T-helper 1 cell treated with Interleukin-12 subunit alpha and Interleukin-12 subunit beta and Interleukin-4 antibody, amounts not matched to agents 30 ng/mL and 1 ng/mL, for 36 hours (primary cell): Measurements from ENCODE around the gene ZDHHC14. TPM values are rescaled to one million over a fixed set of nuclear protein-coding genes. Genes with fewer than 3 reads are reported as not detected.

Experiments used
- intact Hi-C: fragments of 100-400 bp; cut with micrococcal nuclease; formaldehyde crosslinking; loops from one replicate; pipeline ENCODE4 v1.15.1; 2024
- total RNA-seq: library from RNA; stranded (reverse); gene quantifications from 2 replicates; pipeline ENCODE4 v1.2.3, GENCODE V29; 2022

ZDHHC14 gene
- total RNA-seq, 1 donor from 2014 or later, result 18.3 TPM

DNA sequence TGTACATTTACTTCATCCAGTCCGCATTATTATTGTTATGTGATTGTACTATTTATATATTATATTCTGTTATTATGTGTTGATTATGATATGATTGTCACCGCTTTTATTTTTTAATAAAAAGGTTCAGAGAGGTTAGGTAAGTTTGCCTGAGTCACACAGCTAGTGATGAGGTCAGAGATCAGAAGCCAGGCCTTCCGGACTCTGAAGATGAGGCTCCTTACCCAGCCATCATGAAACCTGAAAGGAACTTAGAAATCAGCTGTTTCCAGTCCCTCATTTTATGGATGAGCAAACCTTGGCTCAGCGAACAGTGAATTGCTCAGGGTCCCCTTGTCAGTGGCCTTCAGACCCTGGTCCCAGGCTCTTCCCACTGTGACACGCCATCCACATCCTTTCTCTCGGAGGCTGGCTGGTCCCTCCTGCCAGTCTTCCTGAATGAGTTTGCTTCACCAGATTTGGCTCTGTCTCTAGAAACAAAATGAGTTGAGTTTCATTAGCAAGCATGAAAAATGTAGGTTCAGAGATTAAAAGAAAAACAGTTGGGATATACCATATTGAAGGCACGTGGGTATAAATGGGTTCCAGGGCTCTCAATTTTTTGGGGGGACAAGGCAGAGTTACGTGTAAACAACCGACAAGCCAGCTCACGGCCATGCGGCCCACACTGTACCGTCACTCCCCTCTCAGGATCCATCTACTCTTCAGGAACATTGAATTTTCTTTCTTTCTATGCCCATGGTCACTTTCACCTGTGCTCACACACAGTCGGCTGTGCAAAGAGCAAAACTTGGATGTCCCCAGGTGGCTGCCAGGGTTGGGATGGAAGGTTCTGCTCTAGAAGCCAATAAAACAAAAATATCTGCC, 132.9 kb downstream of the ZDHHC14 start:
- intact Hi-C loops, result no loop called here

DNA sequence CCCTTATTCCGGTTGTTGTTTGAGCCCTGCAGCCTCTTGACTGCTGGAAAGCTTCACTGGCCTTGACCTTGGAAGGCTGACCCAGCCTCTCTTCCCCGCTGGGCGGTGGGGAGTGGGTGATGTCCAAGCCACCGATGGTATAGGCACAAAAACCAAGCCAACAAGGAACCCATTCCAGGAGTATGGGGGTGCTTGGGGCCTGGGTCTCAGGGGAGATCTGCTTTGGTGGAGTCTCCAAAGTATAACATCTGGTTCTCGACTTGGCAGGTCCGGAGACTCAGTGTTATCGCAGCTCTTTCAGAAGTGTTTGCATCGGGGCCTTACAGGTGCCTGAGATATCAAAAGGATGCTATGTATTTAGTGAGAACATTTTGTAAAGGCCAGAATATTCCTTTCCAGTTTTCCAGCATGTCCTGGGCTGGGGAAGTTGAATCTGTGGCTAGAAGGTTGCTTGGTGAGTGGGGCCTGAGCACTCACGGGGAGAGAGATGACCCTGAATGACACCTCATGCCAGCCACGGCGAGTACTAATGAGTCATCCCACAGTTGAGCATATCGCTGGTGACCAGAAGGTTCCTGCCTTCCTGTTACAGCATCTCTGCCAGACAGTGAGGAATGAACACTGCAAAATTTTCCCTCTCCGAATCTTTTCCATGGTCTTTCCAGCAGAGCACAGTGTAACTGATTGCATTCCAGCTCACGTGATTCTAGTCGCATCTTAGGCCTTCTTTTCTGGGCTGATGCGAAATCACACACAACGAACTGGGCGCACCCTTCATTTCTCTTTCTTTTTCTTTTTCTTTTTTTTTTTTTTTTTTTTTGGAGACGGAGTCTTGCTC, 133.9 kb downstream of the ZDHHC14 start:
- intact Hi-C loops, result no loop called here

DNA sequence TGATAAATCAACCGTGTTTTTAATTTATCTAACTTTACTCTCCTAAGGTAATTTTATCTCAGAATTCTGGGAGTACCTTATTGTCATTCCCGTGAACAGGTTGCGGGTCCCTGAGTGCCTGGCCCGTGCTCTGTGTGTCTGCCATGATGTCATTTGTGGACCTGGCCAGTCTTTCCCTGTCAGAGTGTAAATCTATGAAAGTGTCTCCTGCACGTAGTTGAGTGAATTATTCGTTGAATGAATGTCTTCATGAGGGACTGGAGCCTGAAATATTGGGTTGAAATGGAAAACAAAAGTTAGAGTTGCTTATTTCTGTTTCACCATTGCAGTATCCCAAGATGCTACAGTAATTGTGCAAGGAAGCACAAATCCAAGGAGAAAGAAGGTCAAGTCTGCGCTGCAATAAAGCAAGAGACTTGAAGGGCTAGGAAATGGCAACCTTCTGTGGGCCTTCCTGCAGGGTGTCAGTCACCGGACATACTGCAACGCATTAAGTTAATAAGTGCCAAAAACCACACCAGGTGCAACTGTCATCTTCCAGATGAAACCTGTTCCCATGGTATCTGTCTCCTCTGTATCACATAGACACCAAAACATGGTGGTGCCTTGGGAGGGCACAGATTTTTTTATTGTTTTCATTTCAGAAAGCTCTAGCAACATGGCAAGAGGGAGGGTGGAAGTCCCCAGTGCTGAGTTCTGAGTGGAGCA, 135.5 kb downstream of the ZDHHC14 start:
- intact Hi-C loops, result no loop called here

DNA sequence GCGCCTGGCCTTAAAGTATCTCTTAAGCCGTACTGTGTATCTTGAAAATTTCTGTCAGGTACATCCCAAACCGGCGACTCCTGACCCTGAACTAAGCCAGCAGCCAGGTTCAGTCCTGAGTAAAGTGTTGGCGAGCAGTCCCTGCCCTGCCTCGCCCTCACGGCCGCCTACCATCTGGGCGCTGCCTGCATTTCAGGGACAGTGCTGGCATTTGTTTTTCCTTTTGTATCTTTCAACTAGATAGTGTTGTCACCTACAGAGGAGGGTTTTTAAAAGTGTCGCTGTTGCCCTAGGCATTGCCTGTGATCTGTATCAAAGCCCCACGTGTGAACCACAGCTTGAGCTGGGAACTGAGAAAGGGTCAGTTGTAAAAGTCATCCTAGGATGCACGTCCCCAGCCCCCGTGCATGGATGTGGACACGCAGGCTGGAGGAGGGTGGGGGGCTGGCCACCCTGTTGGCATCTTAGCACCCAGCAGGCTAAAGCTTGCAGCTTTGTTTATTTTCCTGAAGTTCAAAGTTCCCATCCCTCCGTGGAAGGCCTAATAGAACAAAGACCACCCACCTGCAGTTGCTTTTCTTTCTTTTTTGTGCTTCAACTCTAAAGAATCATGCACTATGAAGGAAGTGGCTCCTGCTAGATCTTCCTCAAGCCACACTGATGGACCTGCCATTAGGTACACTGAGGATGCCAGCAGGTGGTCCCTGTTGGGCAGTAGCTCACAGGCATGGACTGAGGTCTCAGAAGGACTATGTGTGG, 136.8 kb downstream of the ZDHHC14 start:
- intact Hi-C loops, result no loop called here

DNA sequence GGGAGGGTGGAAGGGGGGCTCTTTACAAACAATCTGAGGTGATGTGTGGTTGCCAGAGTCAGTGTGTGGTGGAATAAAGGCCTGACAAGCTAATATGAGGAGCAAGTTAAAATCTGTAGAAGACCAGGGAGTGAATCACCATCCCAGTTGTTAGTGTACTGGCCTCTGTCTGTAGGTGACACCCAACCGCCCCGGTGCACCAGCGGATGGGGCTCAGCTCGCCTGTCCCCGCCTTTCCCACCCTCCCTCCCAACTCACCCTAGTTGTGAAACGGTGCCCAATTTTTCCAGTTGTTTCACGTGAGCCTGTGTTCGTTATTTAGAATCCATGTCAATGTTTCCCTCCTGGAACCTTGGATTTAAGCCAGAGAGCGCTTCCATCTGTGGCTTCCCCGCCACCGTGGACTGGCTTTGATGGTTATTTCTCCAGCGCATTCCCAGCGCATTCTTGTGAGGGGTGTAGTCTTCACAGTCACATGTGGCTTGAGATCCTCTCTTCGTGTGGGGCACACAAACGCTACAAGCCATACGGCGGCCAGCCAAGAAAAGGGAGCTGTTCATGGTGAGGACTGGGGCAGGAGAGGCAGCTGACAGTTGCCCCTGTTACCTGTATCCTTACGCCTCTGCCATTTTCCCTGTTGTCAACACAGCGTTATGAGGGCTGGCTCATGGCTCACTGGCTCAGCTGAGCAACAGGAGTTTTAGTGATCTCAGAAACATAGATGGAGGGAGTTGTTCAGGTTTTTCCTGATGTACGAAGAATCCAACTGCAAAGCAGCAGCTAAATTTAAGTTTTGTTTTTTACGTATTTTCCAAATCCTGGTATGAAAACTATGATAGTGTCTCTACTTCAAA, 137.6 kb downstream of the ZDHHC14 start:
- intact Hi-C loops, result no loop called here

DNA sequence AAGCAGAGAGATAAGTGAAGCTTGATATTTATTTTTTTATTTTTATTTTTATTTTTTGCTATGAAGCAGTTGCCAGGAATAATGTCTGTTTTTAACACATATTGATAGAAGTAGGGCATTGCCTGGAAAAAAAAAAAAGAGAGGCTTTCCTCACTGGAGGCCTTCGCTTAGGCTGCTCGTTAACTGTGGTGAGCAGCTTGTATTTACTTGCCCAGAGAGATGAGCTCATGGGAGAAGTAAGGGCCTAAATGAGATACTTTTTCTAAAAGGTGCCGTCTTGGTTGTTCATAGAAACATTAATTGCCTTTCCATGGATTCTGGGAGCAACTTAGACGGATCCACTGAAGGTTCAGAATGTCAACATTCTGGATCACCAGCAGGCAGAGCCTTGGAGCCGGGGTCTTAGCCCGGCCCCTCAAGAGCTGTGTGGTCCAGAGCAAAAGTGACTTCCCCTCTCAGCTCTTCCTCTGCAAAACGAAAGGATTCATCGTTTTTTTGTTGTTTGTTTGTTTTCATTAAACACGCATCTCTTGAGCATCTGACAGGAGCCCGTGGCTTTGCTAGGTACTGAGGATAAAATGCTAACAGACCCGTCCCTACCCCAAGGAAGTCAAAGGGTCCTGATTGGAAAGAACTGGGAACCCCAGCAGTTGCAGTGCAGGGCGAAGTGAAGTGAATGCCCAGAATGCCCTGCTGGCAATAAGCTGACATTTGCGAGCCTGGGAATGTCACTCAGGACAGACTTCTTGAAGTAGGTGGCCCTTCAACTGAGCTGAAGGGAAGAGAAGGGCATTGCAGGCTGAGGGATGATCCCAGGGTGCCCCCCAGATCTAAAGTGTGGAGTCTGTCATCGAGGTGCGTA, 138.5 kb downstream of the ZDHHC14 start:
- intact Hi-C loops, result no loop called here

DNA sequence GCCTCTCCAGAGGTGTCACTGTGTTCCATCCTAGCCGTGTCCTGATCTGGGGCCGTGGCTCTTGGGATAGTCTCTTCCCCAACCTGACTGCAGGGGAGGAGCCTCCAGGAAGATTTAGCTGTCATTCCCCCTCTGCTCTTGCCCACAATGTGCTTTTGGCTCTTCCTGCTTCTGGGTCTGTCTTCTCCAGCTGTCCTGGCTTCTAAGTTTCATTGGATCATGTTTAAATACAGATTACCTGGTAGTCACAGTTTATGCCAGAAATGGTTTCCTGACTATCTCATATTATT, 139.1 kb downstream of the ZDHHC14 start:
- intact Hi-C loops, result no loop called here

DNA sequence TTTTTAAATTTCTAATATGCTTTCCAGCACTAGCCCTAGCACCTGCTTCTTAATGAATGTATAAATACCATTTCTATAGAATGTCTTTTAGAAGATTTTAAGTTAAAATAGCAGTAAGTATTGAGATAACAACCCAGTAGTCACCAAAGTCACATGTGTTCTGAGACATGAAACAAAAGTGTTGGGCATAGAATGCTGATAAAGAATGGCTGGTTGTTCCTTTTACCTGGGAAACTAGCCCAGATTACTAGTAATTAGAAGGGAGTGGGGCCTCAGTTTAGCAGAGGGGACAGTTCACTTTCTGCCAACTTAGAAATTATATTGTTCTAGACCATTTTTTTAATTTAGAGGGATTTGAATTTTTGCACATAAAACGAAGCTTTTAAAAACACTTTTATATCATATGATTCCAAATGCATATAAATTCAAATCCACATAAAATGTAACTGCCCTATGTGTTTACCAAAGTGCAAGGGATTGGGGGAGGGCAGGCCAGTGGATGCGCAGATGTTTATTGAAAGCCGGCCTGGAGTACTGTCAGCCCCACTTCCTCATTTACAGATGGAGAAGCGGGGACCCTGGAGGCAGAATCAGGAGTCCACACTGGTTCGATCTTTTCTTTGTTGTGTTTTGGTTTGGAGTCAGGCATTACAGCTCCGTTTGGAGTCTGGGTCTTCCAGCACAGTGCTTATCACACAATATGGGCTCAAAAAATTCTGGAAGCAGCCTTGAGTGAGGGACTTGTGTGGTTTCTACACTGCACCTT, 139.8 kb downstream of the ZDHHC14 start:
- intact Hi-C loops, result no loop called here

DNA sequence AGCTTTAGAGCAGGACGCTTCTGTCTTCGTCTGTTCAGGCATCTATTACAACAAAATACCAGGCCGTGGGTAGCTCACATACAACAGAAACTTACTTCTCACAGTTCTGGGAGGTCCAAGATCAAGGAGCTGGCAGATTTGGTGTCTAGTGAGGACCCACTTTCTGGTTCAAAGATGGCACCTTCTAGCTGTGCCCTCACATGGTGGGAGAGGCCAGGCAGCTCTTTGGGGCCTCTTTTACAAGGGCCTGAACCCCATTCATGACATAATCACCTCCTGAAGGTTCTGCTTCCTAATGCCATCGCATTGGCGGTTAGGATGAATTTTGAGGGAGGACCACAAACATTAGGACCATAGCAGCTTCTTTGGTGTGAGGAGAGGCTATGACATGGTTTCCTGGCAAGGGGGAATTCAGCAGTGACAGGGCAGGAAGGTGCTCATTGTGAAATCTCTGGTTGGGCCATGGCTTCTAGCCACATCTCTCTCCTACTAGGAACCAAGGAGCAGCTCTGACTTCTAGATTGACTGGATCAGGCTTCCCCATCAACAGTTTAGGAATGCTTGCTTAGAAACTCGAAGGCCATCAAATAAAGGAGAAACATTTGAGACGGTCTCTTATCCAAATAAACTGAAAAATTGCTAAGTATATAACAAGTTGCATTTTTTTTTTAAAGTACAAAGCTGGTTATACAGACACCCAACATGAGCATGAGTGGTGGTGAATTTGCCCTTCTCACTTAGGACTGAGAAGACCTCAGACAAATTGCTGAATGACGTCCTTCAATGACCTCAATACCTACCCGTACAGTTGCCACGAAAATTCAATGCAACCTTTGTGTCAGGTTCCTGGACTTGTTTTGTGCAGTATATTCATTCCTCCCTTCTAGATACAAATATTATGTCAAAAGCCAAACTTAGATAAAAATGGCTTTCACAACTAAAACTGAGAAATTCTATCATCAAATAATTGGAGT, 140.7 kb downstream of the ZDHHC14 start:
- intact Hi-C loops, result no loop called here

DNA sequence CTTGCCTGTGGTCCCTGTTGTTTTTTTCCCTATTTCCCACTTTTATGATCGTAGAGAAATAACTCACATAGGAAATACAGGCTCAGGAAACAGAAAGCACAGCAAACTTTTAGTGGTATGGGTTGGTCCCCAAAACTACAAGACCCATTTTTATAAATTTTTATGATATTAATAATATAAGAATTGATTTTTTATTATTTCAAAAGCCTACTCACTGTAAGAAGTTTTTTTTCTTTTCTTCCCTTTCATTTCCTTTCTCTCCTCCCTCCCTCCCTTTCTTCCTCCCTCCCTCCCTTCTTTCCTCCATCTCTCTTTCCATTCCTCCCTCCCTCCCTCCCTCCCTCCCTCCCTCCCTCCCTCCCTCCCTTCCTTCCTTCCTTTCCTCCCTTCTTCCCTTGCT, 141.5 kb downstream of the ZDHHC14 start:
- intact Hi-C loops, result no loop called here

DNA sequence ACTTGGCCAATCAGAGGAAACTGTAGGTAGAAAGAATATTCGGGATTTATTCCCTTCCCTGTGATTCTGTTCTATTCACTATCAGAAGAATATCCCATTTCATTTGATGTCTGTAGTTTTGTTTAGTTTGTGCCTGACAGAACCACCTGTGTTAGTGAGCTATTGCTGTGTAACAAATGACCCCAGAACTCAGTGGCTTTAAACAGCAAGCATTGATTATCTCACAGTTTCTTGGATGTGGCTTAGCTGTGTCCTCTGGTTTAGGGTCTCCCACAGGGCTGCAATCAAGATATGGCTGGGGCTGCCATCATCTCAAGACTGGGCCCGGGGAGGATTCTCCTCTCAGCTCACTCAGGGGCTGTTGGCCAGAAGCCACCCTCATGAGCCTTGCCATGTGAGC, 143.7 kb downstream of the ZDHHC14 start:
- intact Hi-C loops, result loop anchor here (5.0 kb wide), 2 partner anchors 38 to 202 kb away; partner anchors contain the start of gene TMEM242

DNA sequence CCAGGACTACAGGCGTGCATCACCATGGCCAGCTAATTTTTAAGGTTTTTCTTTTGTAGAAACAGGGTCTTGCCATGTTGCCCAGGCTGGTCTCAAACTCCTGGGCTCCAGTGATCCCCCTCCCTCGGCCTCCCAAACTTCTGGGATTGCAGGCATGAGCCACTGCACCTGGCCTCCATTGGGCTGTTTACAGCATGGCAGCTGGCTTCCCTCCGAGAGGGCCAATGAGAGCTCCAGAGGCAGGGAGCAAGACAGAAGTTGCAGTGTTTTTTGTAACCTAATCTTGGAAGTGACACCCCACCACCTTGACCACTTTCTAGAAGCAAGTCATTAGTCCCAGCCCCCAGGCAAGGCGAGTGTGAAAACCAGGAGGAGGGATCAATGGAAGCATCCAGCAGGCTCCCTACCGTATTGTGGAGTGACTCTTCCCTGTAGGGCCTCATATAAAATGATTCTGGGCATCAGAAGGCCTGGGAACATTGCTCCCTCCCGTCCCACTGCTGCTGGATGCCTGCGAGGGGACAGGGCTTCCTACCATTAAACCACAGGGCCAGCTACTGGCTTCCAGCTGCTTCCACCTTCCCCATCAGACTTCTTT, 144.4 kb downstream of the ZDHHC14 start:
- intact Hi-C loops, result loop anchor here (5.0 kb wide), 2 partner anchors 37 to 203 kb away; partner anchors contain the start of gene TMEM242

DNA sequence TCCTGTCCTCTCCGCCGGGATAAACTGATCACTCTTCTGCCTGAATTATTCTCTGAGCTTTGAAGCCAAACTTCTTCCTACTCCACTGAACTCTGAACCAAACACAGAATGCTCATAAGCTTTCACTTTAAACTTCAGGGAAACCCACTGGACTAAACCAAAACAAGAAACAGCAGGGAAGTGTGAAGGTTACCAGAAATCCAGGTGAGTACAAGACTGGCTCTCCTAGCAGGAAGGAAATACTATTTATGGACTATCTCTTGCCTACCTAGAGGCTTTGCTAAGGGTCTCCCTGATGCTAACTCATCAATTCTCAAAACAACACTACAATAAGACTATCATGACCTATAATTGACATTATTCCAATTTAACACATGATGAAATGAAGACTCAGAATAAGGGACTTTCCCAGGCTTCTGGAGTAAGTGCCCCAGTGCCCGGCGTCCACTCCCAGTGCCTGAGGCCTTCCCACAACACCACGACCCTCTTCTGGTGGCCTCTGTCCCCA, 145.0 kb downstream of the ZDHHC14 start:
- intact Hi-C loops, result loop anchor here (2.0 to 5.0 kb wide), 4 partner anchors 36 to 204 kb away; partner anchors contain the start of genes TMEM242 and ZDHHC14

DNA sequence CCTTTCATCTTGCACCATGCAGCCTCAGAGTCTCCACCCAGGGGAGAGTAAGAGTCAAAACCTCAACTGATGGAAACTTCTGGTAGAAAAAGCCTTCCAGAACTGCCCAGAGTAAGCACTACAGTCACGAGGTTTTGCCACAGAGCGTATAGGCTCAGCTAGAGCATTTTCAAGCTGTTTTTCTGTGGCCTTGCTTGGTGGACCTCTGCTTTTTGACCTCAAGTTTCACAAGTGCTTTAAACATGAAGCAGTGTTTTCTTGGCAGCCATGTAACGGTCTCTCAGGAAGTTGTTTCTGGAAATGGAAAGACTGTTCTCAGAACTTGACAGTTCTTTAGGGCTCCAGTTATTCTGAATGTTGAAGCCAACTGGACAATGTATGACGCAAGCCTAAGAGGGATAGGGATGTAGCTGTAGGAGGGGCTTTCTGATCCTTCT, 146.5 kb downstream of the ZDHHC14 start:
- intact Hi-C loops, result loop anchor here (1.0 to 5.0 kb wide), 6 partner anchors 9 to 205 kb away; partner anchors contain the start of genes TMEM242 and ZDHHC14

DNA sequence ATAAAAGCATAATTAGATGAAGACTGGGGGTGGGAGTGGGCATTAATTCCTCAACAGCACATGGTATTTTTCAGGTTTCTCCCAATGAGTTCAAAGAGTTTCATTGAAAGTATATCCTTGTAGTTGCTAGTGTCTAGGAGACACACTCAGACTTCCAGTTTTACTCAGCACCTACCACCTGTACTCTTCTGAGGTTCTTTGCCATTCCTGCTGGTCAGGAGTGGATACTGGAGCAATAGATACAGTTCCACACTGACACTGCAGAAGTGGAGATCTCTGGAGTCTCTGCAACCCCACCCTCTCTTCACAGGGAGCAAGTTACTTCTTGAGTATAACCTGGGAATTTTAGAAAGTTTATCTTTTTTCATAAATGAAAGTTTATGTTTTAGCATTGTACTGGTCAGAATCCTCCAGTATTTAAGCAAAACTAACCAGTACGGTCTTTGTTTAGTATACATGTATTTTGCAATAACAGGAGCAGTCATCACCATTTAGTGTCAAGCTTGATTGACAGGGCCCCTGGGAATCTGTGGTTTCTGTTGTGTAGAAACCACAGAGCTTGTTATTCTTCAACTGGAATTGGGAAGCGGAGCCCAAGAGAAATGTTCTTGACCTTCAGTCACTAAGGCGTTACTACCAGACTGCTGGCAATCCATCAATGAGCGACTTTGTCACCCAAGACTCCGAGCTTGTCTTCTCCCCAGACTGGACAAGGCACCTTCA, 148.1 kb downstream of the ZDHHC14 start:
- intact Hi-C loops, result loop anchor here (5.0 kb wide), 2 partner anchors 33 to 207 kb away; partner anchors contain the start of gene TMEM242
